ENCODE measurements around the gene COX4I1.

GRCh38 chr16:85832570-85833218, 33.2 kb downstream of the COX4I1 start:
- no peak for TF ChIP-seq CTCF (conservative IDR thresholded peaks at IDR 0.05; ENCODE audit: low read length)
- TF ChIP-seq EZH2phosphoT487 (IDR thresholded peaks at IDR 0.05; ENCODE audit: borderline replicate concordance), result no peak

Data from Loucy (cell line).